ENCODE results near the gene ZNF516. TPM values are rescaled to one million over a fixed set of nuclear protein-coding genes. Genes with fewer than 3 reads are reported as not detected.

ZNF516 gene
- total and polyA plus RNA-seq, 4 donors = 2.5 to 12.2 (median 7.6) TPM

DNA sequence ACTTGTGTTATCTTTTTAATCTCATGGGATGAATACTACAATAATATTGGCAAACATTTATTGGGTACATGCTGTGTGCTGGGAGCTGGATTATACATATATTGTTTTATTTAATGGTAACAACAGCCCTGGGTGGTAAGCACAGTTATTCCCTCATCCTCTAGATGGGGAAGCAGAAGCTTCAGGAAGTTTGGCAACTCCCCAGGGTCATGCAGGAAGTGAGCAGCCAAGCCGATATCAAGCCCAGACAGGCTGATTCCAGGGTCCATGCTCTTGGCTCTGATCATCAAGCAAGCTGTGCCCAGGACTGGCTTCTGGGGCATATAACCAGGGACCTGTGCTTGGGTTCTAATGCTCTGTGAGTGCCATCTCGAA lies 155.8 kb downstream of the ZNF516 start:
- Histone ChIP-seq H3K9ac (ENCODE audit: low read depth in 1 of 2, low read length in 2 of 2) (no peak overlapping the region), H3K36me3 (ENCODE audit: control insufficient read depth in 4 of 4, insufficient read depth in 3 of 4, low read depth in 1 of 4, low read length in 3 of 4) (no peaks in the 10 kb centered on the region), H3K4me1 (ENCODE audit: control insufficient read depth in 4 of 4, insufficient read depth in 4 of 4, low read length in 3 of 4) (peaks cover 0 to 2% (median 0%) of the 10 kb centered on the region in 4 donors), H3K27ac (ENCODE audit: low read depth in 1 of 2, low read length in 2 of 2) (no peak overlapping the region), H3K27me3 (ENCODE audit: control insufficient read depth in 4 of 4, insufficient read depth in 4 of 4, low read length in 3 of 4) (no peaks in the 10 kb centered on the region), H3K4me3 (ENCODE audit: low read depth in 1 of 3, low read length in 3 of 3) (no peak overlapping the region), H3K9me3 (ENCODE audit: control insufficient read depth in 4 of 4, low read length in 3 of 4) (peaks cover 0 to 2% (median 0%) of the 10 kb centered on the region in 4 donors)
- no peak for TF ChIP-seq HNF4G (IDR thresholded peaks at IDR 0.05)
- no peak for TF ChIP-seq FOXA2 (IDR thresholded peaks at IDR 0.05)
- TF ChIP-seq, protein P1, sequence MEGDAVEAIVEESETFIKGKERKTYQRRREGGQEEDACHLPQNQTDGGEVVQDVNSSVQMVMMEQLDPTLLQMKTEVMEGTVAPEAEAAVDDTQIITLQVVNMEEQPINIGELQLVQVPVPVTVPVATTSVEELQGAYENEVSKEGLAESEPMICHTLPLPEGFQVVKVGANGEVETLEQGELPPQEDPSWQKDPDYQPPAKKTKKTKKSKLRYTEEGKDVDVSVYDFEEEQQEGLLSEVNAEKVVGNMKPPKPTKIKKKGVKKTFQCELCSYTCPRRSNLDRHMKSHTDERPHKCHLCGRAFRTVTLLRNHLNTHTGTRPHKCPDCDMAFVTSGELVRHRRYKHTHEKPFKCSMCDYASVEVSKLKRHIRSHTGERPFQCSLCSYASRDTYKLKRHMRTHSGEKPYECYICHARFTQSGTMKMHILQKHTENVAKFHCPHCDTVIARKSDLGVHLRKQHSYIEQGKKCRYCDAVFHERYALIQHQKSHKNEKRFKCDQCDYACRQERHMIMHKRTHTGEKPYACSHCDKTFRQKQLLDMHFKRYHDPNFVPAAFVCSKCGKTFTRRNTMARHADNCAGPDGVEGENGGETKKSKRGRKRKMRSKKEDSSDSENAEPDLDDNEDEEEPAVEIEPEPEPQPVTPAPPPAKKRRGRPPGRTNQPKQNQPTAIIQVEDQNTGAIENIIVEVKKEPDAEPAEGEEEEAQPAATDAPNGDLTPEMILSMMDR (IDR thresholded peaks at IDR 0.05; ENCODE audit: low read depth, low read length, missing input control) = no peak
- TF ChIP-seq, protein P2, sequence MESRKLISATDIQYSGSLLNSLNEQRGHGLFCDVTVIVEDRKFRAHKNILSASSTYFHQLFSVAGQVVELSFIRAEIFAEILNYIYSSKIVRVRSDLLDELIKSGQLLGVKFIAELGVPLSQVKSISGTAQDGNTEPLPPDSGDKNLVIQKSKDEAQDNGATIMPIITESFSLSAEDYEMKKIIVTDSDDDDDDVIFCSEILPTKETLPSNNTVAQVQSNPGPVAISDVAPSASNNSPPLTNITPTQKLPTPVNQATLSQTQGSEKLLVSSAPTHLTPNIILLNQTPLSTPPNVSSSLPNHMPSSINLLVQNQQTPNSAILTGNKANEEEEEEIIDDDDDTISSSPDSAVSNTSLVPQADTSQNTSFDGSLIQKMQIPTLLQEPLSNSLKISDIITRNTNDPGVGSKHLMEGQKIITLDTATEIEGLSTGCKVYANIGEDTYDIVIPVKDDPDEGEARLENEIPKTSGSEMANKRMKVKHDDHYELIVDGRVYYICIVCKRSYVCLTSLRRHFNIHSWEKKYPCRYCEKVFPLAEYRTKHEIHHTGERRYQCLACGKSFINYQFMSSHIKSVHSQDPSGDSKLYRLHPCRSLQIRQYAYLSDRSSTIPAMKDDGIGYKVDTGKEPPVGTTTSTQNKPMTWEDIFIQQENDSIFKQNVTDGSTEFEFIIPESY (IDR thresholded peaks at IDR 0.05) = no peak
- TF ChIP-seq NR2F2 (IDR thresholded peaks at IDR 0.05) = no peak
- TF ChIP-seq HNF4A (conservative IDR thresholded peaks at IDR 0.05) = no peak
- TF ChIP-seq SP1 (IDR thresholded peaks at IDR 0.05) = no peak
- TF ChIP-seq, protein P3, sequence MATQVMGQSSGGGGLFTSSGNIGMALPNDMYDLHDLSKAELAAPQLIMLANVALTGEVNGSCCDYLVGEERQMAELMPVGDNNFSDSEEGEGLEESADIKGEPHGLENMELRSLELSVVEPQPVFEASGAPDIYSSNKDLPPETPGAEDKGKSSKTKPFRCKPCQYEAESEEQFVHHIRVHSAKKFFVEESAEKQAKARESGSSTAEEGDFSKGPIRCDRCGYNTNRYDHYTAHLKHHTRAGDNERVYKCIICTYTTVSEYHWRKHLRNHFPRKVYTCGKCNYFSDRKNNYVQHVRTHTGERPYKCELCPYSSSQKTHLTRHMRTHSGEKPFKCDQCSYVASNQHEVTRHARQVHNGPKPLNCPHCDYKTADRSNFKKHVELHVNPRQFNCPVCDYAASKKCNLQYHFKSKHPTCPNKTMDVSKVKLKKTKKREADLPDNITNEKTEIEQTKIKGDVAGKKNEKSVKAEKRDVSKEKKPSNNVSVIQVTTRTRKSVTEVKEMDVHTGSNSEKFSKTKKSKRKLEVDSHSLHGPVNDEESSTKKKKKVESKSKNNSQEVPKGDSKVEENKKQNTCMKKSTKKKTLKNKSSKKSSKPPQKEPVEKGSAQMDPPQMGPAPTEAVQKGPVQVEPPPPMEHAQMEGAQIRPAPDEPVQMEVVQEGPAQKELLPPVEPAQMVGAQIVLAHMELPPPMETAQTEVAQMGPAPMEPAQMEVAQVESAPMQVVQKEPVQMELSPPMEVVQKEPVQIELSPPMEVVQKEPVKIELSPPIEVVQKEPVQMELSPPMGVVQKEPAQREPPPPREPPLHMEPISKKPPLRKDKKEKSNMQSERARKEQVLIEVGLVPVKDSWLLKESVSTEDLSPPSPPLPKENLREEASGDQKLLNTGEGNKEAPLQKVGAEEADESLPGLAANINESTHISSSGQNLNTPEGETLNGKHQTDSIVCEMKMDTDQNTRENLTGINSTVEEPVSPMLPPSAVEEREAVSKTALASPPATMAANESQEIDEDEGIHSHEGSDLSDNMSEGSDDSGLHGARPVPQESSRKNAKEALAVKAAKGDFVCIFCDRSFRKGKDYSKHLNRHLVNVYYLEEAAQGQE (IDR thresholded peaks at IDR 0.05) = no peak
- TF ChIP-seq RXRA (IDR thresholded peaks at IDR 0.05) = no peak
- TF ChIP-seq, protein P4, sequence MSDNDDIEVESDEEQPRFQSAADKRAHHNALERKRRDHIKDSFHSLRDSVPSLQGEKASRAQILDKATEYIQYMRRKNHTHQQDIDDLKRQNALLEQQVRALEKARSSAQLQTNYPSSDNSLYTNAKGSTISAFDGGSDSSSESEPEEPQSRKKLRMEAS (IDR thresholded peaks at IDR 0.05) = no peak
- no peak for TF ChIP-seq EGR1 (IDR thresholded peaks at IDR 0.05; ENCODE audit: low read depth in 2 of 2)
- TF ChIP-seq GABPA (IDR thresholded peaks at IDR 0.05 in 1 of 2, conservative IDR thresholded peaks at IDR 0.05 in 1 of 2) = no peak
- no peak for TF ChIP-seq RAD21 (IDR thresholded peaks at IDR 0.05)
- TF ChIP-seq, protein P5, sequence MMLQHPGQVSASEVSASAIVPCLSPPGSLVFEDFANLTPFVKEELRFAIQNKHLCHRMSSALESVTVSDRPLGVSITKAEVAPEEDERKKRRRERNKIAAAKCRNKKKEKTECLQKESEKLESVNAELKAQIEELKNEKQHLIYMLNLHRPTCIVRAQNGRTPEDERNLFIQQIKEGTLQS (IDR thresholded peaks at IDR 0.05) = no peak
- TF ChIP-seq YY1 (IDR thresholded peaks at IDR 0.05) = no peak
- no peak for TF ChIP-seq TAF1 (conservative IDR thresholded peaks at IDR 0.05)
- 60% methylated on average over 2 of the region's 2 CpGs for WGBS
- no peak for DNase-seq (ENCODE audit: low spot score)

Measured in liver (tissue), 9 donors.